HG02885 (cell line): ENCODE data around the gene MUC15.
"Not testable (repeated sequence)": the region's sequence is repeated elsewhere in the genome, so short reads cannot be mapped to it uniquely, and the experiment has no call there.

ENCODE experiments used
- ATAC-seq: cut with Tn5 transposase; IDR thresholded peaks from one replicate; pipeline ENCODE4 v1.9.1; 2021; ENCODE audit warnings: mild to moderate bottlenecking; ENCODE audit not compliant: unreplicated experiment, poor library complexity

MUC15 gene, protein sequence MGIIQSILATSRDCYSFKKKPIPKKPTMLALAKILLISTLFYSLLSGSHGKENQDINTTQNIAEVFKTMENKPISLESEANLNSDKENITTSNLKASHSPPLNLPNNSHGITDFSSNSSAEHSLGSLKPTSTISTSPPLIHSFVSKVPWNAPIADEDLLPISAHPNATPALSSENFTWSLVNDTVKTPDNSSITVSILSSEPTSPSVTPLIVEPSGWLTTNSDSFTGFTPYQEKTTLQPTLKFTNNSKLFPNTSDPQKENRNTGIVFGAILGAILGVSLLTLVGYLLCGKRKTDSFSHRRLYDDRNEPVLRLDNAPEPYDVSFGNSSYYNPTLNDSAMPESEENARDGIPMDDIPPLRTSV

DNA sequence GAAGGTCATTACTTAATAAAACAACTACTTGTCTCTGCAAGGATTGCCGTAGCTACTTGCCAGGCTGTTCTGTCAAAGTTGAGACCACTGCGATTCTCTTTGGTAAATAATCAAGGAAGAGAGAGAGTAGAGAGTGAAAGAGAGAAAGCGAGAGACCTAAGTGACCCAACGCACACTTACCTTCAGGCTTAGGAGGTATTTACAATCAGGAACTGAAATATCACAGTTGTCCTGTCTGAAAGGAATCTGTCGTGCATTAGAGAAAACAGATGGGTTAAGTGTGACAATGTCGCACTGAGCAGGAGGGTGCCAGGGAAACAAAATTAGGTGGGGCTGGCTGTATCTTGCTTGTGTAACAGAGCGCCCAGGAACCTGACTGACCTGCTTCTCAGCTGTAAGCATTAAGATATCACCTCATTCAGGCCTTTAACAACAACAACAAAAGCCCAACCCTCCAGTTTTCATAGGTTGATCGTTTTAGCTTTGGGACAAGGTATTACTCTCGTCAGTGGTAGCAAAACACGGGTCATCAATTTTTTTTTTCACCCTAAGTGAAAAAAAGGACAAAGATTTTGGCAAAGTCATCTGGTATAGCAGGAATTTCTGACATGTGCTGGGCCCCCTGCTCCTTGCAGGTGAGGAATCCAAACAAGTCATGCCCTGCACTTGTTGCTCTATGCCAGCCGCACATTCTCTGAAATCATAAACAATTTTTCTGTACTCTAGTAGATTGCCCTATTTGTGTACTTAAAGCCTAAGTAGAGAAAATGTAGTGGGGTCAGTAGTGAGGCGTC is at the start of gene MUC15:
MUC15 (minus strand) TSS at position 403 of the 794 bp plus-strand sequence. CDS start 5,169 bp downstream, outside the sequence.
- no peak for ATAC-seq

DNA sequence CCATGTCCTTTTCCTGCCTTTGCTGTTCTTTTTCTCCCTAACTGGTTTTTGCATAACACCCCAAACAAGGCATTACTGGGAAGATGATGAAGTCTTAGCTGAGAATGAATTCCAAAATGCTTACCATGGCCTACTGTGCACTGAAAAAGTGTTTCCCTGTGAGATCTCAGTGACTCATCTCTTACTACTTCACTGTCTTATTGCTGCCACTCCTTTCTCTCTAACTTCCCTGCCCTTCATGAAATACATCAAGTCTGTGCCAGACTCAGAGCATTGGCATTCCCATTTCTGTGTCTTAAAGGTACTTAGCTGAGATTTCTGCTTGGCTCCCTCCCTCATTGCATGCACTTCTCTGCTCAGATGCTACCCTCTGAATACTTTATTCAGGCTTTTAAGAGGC is 49.1 kb upstream of the MUC15 start:
- no peak for ATAC-seq

DNA sequence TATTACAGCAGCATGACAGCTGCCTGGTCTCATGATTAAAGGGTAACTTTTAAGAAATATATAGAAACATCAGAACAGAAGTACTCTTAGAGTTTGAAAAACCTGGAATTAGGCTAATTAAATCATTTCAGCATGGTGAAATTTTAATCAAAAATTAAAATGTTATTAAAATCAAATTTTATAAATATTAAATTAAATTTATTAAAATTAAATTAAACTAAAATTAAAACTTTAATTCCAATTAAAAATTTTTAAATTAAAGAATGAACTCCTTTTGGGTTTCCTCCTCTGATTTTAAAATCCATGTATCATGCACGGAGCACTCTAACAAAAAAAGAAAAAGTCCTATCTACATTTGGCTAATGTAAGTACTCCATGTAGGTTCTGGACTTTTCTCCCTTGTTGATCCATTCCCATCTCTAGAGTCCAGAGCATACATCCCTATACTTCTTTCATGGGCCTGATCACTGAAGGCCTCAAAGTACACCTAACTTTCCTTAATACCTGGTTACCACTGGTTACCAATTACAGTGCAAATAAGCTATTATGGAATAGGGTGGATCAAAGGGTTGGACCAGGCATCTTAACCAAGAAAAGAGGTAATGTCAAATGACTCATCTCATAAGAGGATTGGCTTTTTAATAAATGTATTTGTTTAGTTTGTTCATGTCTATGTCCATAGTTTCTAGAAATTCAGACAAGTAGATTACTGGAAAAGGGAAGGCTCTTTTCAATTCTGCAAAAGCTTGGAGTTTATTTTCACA is 48.4 kb upstream of the MUC15 start:
- no peak for ATAC-seq

DNA sequence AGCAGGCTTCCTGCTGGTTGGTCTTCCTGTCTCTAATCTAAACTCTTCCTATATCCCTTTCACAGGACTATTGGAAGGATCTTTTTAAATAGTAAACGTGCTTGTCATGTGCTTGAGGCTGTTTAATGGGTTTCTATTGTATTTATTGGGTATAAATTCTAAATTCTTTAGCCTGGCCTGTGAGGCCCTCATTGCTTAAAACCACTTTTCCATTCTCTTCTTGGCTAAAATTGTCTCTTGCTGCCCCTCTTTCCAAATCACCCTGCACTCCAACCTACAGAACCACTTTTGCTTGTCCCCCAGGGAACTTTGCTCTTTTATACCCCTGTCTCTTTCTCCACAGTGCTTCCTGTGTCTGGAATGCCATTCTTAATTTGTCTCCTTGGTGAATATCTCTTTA is 46.4 kb upstream of the MUC15 start:
- ATAC-seq: no peak

DNA sequence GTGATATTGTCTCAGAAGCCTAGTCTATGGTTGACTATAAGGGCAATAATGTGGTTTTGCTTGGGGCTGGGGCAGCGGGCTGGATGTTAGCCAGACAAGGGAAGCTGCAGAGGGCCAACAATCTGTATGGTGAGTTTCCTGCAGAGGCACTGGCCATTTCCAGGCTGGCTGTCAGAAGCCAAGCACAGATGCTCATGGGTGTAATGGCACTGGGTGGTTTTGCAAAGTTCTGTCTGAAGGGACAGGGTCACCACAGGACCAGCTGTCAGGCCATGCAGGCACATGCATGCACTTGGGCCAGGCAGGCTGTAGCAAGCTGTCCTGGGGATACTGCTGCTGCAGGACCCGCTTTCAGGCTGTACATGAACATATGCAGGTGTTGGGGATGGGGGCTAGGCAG is 41.7 kb upstream of the MUC15 start:
- ATAC-seq: no peak

DNA sequence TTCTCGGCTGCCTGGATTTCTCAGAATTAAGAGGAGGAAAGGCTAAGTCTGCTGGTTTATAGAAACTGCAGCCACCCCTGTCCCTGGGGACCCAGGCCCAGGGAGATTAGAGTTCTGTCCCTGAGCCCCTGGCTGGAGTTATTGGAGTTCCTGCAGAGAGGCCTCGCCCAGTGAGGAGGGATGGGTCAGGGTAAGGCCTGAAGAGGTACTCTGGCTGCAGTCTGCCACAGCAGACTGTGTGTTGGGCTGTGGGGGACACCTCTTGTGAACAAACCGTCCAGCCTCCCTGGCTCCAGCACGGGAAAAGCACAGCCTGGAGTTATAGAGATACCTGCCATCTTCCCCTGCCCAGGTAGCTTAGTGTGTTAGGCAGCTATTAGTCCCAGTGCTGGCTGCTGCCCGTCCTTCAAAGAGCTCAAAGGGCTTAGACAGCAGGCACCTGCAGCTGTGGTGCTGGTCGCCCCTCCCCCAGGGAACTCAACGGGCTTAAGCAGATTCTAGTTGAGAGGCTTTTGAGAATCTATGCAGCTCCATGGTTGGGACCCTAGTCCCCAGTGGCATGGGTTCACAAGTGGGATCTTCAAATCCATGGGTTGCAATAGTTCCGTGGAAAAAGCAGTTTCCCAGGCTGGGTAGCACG is 36.6 kb upstream of the MUC15 start:
- ATAC-seq: peak; percentile 43

DNA sequence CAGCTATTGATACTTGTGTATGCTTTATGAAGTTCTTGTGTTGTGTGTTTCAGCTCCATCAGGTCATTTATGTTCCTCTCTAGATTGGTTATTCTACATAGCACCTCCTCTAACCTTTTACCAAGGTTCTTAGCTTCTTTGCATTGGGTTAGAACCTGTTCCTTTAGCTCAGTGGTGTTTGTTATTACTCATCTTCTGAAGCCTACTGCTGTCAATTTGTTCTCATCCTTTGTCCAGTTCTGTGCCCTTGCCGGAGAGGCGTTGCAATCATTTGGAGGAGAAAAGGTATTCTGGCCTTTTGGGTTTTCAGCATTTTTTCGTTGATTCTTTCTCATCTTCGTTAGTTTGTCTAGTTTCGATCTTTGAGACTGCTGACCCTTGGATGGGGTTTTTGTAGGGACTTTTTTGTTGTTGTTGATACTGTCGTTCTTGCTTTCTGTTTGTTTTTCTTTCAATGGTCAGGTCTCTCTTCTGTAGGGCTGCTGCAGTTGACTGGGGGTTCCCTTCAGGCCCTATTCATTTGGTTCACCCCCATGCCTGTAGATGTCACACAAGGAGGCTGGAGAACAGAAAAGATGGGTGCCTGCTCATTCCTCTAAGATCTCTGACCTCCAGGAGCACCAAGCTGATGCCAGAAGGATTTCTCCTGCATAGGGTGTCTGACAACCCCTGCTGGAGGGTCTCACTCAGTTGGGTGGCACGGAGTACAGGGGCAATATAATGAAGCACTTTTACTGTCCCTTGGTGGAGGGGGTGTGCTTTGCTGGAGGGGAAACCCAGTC is 35.9 kb upstream of the MUC15 start:
- peak; percentile 65 for ATAC-seq

DNA sequence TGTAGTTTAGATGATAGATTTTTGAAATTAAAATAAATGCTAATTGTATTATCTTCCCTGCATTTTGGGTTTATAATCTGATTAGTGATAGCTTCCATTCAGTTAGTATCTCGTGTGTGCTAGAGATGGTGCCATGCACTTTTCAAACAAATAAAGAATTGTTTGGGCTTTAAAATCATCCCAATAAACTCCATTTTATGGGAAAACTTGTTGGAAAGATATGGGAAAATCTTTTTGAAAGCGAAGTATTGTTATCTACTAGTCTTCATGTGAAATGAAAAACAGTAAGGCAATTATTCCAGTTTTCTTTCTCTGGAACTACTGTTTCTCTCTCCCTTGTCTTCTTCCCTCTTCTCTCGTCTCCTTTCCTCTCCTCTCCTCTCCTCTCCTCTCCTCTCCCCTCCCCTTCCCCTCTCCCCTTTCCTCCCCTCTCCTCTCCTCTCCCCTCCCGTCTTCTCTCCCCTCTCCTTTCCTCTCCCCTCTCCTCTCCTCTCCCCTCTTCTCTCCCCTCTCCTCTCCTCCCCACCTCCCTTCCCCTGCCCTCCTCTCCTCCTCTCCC is 27.9 kb upstream of the MUC15 start:
- ATAC-seq: no peak

DNA sequence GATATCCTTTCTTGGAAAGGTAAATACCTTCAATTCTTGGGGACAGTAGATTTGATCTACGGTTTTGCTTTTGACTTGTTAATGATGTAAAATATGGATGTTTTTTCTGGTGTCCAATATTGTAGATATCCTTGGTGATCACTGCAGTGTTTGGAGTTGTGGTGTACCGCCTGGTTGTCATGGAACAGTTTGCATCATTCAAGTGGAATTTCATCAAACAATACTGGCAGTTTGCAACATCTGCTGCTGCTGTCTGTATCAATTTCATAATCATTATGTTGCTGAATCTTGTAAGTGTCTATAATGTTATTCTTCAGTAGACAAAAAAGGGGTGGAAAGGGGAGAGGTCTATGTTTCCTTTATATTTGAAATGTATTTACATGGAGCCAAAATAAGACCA is 27.4 kb upstream of the MUC15 start:
- no peak for ATAC-seq

DNA sequence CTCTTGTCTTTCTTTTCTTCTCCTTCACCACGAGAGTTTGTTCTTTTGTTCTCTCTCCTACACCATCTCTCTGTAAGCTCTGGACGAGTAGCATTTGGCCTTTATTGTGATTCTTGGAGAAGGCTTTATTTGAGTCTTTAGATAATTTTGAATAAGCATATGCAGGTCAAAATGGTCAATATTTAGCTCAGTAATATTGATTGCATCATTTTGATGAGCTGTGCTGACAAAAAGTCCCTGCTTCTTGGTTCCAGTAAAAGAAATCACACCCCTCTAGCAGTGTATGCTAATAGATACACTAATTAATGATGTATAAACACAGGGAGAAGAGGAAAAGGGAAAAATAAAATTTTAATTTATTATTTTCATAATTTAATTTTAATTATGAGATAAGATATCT is 25.8 kb upstream of the MUC15 start:
- no peak for ATAC-seq

DNA sequence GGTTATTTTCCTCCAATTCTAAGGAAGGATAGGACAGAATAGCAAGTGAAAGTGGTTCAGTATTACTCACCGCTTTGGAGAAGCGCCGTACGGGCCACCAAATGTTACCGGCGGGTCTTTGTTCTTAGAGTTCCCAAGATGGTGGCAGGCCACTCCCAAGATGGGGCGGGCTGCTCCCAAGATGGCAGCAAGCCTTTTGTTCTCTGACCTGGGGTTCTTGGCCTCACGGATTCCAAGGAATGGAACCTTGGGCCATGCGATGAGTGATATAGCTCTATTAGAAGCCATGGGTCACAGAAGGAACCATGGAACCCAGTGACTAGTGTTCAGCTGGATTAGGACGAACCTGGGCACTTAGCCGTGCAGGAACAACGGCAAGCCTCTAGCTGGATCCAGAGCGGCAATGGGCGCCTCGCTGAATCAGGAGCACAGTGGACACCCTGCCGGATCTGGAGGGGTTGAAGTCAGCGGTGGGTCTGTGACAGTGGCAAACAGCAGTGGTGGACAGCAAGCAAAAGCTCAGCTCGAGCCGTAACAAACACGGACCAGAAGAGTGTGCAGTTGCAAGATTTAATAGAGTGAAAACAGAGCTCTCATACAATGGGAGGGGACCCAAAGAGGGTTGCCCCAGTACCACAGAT is 25.1 kb upstream of the MUC15 start:
- not testable (repeated sequence) for ATAC-seq

DNA sequence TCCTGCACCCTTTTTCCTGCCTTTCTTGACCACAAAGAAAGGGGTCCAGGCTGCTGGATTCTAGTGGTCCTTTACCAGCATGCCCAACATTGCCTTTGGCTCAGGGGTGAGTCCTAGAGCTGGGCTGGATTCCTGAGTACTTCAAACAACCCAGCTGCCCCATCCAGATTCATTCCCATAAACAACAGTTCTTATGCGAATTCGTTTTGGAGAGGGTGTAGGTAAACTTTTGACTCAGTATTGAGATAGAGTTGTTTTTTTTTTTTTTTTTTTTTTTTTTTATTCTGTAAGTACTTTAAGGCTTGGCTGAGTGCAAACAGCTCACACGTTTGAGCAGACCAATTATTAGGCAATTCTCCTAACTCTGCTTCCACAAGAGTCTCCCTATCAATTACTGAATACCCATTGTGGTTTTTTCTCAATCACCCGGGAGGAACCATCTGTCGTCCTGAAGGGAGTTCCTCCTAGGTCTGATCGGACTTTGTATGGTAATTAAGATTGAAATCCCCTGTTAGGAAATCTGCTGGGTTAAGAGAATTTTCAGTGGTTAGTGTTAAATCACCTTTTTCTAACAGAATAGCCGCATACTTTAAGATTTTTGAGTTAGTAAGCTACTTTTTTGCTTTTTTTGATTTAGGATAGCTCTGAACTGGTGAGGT is 23.3 kb upstream of the MUC15 start:
- ATAC-seq: not testable (repeated sequence)

DNA sequence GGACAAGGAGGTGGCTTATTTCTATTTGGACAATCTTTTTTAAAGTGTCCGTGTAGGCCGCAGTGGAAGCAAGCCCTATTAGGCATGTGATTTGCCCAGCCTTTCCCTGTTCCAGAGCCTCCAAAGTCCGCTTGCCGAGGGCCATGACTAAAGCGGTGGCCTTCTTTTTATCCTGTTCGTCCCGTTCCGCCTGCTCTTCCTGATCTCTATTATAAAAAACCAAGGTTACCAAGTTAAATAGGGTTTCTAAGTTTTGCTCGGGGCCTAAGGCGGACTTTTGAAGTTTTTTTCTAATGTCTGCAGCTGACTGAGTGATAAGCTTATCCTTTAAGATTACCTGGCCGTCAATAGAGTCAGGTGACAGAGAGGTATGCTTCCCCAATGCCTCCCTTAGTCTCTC is 21.6 kb upstream of the MUC15 start:
- ATAC-seq: no peak

DNA sequence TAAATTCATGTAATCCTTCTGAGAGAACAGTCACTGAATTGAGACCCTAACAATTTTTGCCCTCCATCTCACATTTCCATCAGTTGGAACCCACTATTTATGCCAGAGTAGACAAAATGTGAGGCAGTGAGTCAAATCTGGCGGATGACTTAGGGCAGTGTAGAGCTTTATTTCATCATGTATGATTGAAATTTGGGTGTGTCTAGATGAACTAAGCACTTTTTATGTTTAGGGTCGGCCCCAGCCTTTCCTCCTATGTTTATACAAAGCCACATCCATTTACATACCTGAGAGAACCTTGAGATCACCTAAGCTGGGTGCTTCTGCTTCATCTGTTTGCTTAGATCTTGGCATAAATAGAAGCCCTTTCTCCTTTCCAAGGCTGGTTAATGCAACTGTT is 15.0 kb upstream of the MUC15 start:
- no peak for ATAC-seq

DNA sequence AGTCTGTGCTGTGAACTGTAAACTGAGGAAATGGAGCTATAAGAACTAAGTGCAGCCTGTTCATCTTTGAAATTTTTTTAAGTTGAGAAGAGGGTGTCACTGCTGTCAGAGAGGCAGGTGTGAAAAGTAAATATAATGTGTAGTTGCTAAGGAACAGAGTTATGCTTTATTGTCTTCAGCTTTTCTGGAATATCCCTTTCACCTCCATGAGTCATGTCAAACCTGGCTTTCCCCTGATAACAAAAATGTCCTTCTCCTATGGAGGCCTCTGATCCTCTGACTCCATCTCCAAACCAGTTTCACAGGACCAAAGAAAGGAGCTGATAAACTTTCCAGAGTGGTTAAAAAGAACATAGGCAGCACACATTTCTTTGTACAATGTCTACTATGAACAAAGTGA is 12.8 kb upstream of the MUC15 start:
- ATAC-seq: no peak

DNA sequence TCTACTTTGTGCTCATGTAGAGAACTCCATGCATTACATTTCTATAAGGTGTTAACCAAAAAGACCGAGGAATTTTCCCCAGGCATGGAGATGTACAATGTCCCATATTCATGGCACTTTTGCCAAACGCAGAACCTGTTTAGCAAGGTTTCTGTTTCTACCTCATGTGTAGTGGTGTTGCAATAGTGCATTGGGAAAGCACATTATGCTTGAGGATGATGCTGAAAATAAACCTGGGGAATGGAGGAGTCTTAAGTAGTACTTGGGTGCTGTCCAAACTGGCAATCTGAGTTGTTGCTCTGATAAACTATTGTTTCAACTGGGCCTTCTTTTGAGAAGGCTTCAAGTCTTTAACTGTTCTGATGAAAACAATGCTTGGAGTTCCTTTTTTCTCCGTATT is 11.5 kb upstream of the MUC15 start:
- no peak for ATAC-seq

DNA sequence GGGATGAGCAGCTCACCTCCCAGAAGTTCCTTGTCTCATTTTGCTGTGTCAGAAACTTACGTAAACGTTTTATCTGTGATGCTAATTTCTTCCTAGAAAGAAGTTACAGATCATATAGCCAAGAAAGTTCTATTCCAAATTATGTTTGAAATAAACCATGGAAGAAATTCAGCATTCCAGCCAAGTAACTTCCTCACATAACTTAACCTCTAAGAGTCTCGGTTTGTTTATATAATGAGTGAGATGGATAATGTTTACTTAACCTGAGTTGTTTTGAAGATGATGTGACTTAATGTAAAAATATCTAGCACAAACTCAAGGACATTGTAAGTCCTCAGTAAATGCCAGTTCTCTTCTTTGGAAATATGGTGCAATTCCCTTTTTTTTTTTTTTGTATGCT is 8.9 kb upstream of the MUC15 start:
- ATAC-seq: no peak

DNA sequence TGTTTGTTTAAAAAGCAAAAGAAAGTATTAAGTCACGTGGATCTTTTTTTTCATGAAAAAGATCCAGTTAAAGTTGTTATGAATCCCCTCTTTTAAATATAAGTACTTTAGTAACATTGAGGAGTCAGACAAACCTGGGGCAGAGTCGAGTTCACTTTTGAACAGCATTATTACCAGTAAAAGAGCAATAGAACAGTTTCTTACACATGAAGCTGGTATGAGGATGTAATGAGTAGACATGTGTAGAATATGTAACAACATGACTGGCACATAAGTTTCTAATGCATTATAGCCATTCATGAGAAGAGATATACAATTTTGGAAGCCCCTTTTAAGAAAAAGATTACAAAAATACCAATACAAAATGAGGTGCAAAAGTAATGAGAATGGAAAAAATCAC is 7.6 kb upstream of the MUC15 start:
- no peak for ATAC-seq
